ENCODE data around the gene GDA.

- TF ChIP-seq ZBTB7A (IDR thresholded peaks at IDR 0.05; ENCODE audit: low read depth): no peak
- TF ChIP-seq CREB1 (IDR thresholded peaks at IDR 0.05; ENCODE audit: low read depth): no peak
- TF ChIP-seq CEBPB (IDR thresholded peaks at IDR 0.05): no peak
- TF ChIP-seq EP300 (IDR thresholded peaks at IDR 0.05; ENCODE audit: borderline replicate concordance): no peak
- TF ChIP-seq MAX (IDR thresholded peaks at IDR 0.05): no peak
- no peak for TF ChIP-seq YY1 (IDR thresholded peaks at IDR 0.05; ENCODE audit: low read depth)
- no peak for TF ChIP-seq NFIC (IDR thresholded peaks at IDR 0.05)
- no peak for TF ChIP-seq TCF12 (IDR thresholded peaks at IDR 0.05; ENCODE audit: low read depth)
- no peak for TF ChIP-seq REST (IDR thresholded peaks at IDR 0.05; ENCODE audit: low read depth)
- TF ChIP-seq EGR1 (IDR thresholded peaks at IDR 0.05): no peak
Measured at GRCh38 chr9:72124947-72125346, 24.3 kb upstream of the GDA start.
